ENCODE results near the gene USP13.
"Not testable (repeated sequence)": the region's sequence is repeated elsewhere in the genome, so short reads cannot be mapped to it uniquely, and the experiment has no call there.

USP13 gene

DNA sequence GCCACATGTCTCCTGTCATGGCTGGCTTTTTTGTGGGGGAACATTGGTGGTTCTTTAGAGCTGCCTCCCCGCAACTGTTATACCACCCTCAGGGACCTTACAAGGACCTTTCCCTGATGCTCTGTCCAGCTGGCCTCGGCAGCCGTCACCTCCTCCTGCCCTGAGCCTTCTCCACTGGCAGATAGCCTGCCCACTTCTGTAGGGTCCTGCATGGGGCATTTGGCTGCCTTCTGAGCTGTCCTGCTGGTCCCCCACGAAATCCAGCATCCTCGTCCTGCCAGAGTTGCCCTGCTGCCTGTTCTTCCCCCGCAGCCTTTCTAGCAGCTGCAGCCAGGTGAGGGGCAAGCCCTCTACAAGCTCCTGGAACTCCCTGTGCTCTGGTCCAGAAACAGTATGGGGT is 86.2 kb downstream of the USP13 start:
- no peak for DNase-seq

DNA sequence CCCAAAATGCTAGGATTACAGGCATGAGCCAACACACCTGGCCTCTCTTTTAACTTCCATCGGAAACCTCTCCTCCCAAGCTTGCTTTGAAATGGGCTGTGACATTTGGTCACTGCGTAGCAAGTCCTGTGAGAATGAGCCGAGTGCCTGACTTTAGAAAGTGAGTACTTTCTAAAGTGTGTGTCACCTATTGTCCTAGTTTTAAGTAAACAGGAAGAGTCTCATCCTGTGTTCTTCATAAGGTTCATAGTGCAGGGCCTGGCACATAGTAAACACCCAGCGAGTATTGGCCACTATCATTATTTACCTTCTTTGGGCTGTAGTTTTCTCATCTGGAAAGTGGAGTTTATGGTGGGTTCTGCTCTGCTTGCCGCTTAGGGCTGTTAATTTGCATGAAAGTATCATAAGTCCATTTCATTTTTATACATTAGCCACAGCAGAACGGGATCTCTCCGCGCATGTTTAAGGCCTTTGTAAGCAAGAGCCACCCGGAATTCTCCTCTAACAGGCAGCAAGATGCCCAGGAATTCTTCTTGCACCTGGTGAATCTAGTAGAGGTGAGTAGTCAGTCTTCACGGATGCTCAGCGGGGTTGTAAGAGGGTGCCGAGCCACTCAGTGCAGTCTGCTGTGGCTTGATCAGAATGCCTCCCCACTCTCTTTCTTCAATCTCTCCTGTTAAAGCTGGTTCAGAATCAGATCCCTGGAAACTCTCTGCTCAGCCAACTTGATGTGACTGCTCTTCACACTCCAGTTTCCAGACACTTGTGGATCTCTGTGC is 87.2 kb downstream of the USP13 start:
- no peak for DNase-seq

DNA sequence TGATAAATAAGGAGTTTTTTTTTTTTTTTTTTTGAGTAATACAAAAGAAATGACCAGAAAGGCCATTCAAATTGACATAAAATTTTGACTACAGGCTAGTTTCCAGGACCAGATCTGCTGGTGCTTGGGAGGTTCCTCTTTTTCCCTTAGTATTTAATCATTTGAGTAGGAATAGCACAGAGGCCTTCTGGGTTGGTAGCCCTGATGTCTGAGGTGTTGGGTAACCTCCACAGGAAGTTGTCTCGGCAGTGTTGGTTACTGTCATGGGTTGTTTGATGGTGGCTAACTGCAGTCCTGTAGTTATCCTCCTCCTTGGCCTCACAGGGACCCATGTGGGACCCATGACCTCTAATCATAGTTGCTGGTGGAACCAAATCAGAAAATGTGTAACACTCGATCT is 91.1 kb downstream of the USP13 start:
- DNase-seq = no peak

DNA sequence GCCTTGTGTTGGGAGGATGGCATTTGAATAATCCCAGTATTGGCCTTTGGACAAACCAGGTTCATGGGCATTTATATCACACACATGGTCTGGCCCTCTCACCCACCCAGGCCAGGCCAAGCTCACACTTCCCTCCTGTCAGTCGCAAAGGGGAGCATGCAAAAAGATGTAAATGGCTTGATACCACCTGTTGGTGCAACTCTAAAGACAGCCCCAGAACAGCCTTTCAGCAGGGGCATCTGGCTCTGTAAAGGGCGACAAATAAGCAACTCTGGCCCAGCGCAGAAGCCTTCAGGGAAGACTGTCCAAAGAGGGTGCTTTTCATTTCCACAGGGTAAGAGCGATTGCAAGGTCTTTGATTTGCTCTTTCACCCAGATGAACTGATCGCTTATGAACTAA is 91.8 kb downstream of the USP13 start:
- no peak for DNase-seq

DNA sequence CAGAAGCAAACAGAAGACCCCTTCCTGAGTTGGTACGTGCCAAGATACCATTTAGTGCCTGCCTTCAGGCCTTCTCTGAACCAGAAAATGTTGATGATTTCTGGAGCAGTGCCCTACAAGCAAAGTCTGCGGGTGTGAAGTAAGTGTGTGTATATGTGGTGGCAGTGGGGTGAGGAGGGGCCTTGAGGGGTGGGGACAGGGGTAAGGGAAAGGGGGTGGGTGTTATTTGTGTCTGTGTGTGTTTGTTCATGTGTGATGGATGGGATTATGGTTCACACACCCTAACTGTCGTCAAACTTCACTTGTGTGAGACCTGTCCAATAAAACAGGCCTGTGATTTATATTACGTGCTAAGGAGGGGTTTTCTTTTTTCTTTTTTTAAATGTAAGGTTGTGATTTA is 92.2 kb downstream of the USP13 start:
- DNase-seq = no peak

DNA sequence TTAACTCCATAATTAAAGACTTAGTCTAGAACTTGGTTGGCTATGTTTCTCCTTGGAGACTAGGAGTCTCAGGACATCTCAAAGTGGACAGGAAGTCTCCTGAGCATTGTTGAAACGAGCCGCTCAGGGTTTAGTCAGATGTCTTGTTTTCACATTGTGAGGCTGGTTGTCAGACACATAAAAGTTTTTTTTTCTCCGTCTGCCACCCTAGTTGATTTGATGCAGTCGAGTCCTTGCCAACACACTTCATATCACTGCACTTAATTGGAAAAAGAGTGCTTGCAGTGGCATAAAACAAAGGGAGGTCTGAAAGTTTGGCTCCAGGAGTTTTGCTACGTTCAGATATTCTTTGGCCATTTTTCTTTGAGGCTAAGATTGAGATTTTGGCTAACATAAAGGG is 92.9 kb downstream of the USP13 start:
- DNase-seq = no peak

DNA sequence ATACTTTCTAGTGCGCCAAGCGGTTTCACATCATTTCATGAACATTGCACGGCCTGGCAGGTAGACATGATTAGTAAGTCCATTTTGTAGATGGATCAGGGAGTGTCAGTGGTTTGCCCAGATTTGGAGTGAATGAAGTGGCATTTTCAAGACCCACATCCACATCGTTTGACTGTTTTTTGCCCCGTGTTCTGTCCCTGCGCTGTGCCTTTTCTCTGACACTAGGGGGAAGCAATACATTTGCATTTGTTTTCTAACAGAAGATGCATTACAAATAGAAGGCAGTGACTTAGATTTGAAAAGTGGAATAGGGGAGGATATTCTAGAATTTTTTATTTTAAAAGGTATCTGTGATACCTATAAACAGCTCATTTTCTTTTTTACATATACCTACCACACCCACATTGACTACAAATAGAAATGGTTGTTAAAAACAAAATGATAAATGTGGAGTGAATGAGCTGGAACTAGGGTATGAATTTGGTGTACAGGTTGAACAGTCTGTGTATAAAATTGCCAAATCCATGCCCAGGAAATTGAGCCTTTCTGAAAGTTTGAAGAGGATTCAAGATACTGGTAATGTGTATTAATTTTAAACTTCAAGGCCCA is 98.0 kb downstream of the USP13 start:
- DNase-seq = no peak

DNA sequence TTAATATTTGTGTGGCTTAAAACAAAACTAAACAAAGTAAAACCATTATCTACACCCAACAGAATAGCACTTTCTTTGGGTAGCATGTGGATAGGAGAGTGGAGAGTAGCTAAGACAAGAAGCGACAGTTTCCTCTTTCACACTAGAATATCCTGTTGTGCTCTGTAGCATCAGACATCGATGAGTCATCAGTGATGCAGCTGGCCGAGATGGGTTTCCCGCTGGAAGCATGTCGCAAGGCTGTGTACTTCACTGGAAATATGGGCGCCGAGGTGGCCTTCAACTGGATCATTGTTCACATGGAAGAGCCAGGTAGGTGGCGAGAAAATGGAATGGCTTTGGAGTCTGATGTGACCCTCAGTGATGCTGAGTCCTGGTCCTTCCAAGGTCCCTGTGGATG is 108.1 kb downstream of the USP13 start:
- no peak for DNase-seq

DNA sequence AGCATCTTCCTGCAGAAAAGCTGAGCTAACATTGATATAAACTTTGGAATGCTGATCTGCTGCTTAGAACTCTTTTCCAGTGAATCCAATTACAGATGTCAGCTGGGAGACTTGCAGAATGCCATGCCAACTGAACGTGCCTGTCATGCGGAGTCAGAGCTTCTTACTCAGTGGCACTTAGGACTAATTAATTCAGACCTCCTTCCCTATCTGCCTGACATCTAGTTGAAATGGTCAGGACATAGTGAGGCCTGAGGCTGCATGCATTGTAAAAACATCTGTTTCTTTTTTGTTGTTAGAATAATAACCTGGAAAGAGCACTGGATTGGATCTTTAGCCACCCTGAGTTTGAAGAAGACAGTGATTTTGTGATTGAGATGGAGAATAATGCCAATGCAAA is 112.6 kb downstream of the USP13 start:
- no peak for DNase-seq

DNA sequence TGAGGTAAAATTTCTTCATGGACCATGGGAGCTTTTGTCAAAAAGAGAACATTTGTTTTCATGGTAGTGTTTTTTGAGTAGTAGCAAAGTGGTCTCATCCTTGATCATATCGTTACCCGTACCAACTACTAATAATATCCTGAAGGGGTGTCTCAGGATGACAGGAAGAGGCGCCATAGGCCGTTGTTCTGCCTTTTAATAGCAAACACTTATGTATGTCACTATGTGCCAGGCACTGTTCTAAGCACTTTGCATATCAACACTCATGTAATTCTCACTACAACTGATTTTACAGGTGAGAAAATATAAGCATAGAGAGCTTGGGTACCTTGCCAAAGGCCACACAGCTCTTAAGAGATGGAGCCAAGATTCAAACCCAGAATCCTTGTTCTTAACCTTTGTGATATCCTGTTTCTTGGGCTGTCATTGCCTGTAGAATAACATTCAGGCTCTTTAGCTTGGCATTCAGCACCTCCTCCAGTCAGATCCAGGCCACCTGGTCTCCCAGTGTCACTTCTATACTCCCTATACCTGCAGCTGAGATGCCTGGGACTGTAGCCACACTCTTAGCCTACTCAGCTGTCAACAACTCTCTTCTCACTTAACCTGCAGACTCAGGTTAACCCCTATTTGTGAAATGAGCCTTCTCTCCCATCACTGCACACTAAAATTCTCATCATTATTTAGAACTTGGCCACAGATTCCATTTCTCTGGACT is 113.7 kb downstream of the USP13 start:
- DNase-seq = no peak

DNA sequence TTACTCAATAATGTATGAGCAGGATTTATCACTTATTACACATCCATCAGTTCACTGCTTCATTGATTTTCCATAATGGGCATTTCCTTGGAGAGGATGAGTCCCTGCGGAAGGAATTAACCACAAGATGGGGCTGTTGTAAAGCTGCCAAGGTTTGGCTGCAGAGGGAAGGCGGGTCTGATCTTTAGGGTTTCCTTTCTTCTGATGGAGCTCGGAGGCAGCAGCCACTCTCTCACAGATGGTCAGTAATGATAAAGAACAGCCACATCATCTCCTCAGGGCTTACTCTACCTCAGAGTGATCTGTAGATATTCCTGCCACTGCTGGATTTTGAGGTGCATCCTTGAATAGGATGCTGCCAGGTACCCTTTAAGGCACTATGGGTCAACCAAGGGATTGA is 115.2 kb downstream of the USP13 start:
- no peak for DNase-seq

DNA sequence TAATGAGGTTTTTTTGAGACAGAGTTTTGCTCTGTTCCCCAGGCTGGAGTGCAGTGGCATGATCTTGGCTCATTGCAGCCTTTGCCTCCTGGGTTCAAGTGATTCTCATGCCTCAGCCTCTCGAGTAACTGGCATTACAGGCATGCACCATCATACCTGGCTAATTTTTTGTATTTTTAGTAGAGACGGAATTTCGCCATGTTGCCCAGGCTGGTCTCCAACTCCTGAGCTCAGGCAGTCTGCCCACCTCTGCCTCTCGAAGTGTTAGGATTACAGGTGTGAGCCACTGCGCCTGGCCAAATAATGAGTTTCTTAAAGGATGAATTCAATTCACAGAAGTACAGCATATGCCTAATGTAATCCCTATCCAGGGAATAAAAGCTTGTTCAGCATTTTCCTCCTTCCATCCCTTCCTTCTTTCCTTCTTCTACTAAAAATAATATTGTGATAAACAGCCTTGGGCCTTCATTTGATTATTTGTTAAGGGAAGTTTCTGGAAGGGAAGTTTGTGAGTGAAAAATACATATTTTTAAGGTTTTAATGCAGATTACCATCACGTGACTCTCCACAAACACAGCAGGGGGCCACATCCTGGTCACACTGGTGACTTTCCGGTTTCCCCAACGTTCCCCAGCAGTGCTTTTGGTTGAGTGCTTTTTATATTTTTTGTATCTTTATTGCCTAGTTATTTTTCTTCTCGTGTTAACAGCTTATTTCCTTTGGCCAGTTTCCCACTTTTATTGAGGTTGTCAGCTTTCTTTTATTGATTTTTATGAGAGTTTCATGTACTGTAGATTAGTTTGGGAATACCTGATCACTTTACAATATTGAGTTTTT is 116.8 kb downstream of the USP13 start:
- no peak for DNase-seq

DNA sequence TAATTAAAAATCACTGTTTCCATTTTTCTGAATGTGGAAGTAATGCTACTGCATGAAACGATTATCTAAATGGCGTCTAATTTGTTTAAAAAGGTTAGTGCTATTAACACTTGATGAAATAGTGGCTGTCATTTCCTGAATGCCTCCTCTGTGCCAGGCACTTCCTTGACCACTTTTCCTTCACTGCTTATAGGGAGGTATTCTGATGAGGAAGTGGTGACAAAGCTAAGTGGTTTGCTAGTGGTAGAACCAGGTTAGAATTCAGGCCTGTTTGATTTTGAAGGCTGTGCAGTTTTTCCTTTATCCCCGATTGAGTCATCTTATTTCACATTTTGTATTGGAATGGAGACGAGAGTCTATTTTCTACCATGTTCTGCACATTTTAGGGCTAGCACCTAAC is 119.0 kb downstream of the USP13 start:
- DNase-seq = no peak

DNA sequence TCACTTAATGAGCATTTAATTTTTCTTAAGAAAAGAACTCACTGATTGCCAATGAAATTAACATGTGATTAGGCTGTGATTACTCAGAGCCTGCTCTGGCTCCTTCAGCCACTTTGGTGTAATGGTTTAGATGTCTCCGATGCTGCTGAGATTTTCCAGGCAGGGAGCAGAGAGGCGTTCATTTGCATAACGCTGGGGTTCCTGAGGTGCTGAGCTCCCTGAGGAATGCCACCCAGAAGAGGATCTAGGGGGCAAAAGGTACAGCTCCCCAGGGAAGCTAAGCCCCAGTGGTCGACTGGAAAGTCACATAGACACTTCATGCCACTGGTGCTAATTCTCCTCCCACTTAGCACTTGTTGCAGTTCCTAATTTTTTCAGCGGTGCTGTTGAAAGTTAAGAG is 119.5 kb downstream of the USP13 start:
- DNase-seq = no peak

DNA sequence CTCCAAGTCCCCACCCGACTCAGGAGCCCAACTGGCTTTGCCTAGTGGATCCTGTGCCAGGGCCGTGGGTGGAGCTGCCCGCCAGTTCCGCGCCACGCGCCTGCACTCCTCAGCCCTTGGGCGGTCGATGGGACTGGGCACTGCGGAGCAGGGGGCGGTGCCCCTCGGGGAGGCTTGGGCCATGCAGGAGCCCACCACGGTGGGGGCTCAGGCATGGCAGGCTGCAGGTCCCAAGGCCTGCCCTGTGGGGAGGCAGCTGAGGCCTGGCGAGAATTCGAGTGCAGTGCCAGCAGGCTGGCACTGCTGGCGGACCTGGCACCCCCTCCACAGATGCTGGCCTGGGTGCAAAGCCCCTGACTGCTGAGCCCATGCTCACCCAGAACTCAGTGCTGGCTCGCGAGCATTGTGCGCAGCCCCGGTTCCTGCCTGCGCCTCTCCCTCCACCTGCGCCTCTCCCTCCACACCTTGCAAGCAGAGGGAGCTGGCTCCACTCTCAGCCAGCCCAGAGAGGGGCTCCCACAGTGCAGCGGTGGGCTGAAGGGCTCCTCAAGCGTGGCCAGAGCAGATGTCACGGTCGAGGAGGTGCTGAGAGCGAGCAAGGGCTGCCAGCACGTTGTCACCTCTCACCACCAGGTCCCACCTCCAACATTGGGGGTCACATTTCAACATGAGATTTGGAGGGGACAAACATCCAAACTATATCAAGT is 122.7 kb downstream of the USP13 start:
- no peak for DNase-seq

DNA sequence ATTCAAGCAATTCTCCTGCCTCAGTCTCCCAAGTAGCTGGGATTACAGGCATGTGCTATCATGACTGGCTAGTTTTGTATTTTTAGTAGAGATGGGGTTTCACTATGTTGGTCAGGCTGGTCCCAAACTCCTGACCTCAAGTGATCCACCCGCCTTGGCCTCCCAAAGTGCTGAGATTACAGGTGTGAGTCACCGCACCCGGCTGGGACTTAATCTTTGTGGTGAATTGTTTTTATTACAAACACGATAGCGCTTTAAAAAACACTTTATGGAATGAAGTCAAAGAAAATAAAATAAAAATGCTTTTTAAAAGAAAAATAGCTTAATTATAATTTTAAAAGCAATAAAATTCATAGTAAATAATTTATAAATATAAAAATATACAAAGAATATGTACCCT is 130.0 kb downstream of the USP13 start:
- DNase-seq = not testable (repeated sequence)

DNA sequence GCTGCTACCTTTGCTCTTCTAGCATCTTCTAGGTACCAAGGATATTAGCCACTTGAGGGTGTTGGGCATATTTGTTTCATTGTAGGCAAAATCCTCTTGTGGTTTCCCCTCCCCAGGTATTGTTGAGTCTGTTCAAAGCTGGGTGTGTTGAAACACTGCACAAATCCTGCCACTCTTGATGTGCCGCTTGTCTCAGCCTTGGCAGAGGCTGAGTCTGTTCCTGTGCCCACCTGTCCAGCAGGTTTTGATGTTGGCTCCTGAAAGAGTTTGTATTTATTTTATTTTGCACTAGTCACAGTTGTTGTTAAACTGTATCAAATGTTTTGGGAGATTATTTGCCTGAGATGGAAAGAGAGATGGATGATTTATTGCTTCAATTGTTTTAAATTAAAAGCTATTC is 136.2 kb downstream of the USP13 start:
- no peak for DNase-seq

DNA sequence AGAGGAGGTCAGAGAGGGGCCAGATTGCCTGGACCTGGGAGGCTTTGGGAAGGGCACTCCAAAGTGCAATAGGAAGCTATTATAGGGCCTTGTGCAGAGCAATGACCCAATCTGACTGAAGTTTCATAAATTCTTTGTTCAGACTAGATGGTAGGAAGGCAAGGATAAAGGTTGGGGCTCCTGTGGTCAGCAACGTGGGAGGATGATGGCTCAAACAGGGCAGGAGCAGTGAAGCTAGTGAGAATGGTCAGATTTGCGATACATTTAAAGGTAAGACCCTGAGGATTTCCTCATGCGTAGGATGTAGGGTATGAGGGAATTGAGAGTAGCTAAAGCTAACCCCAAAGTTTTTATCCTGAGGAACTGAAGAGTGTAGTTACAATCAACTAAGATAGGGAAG is 139.0 kb downstream of the USP13 start:
- no peak for DNase-seq

DNA sequence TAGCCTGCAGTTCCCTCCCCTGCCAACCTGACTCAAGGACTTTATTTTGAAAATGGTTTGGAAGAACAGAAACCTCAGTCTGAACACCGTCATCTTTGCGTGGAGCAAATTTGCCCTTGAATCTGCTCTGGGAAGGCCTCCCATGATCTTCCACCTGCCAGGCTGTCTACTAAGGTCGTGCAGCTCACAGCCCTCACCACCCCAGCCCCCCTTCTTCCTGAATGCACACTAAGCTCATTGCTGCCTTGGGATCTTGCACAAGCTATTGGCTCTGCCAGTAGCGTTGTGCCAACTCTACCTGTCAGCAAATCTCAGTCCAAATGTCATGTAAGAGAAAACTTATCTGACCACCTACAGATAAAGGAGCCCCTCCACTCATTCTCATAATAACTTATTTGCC is 141.5 kb downstream of the USP13 start:
- no peak for DNase-seq

DNA sequence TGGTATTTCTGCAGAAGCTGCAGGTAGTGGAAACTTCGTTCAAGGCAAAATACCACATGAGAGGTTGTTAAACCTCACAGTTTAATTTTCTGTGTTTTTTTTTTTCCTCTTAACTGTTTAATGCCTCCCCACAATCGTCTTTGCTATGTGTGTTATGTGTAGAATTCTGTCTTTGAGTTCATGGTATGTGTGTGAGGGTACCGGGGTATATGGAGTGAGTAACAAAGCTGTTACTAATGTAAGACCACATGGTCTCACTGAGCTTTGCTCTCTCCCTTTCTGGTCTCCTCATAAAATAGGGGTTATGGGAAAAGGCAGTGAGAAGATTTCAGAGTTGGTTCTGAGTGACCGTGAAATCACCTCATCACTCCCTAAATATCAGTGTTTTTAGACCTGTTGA is 143.6 kb downstream of the USP13 start:
- DNase-seq = no peak

DNA sequence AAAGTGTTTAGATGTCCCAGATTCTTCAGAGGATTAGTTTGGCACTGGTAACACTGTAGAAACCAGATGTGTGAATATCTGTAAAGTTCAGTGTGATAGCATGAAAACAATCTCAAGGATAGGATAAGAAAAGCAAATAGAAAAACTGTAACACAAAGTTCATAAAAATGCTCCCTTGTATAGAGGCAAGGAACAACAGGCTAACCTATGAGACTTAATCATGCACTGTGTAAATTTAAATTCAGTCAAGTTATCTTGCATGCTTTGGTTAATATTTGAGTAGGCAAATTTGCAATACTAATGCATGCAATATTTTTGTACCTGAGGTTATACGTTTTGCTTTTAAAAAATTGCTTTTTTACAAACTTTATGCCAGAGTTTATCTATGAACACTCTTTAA is 144.4 kb downstream of the USP13 start:
- no peak for DNase-seq

DNA sequence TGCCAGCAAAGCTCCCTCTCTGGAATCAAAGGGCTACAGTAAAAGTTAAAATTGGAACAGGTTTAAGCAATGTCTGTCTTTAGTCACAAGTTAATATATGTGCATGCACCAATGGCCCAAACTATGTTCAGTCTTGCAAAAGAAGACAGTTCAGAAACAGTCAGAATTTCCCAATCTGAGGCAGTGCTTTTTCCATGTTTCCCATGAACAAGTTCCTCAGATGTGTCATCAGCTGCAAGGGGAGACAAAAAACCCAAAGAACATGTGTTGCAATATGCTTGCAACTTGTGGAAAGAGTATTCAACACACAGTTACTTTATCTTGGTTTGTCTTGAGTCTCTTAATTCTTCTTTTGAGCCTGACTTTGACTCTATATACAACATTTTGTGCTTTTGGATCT is 148.4 kb downstream of the USP13 start:
- DNase-seq = no peak

DNA sequence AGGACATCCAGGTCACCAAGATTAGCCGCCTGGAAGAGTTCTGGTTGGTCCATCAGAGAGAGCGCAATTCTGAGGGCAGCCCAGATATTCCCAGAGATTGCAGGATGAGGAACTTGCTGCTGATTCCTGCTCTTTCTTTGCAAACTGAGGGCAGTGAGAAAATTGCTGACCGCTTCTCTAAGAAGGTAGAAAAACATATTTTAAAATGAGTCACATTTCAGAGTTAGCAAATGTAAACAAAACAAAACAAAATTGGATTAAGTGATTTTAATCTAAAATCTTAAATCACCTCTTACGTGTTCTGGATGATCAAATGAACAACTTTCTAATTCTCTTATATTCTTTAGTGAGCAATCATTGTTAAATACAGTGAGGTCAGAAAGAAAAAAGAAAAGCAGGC is 149.0 kb downstream of the USP13 start:
- DNase-seq = no peak

Measured in NCI-H1436 treated with DMSO at 0.1 percent for 48 hours (cell line).